OCI-LY1 (cell line): ENCODE measurements around the gene THSD7A.

Experiments
- H2AFZ ChIP-seq: fragments of 200-600 bp; sonication (generic), shearing (Covaris generic); 2 replicates; pipeline ENCODE4 v1.6.0; 2014; ENCODE audit warnings: antibody characterized with exemption, mild to moderate bottlenecking, low read length
- H3F3A ChIP-seq: fragments of 200-600 bp; sonication (generic), shearing (Covaris generic); 2 replicates; pipeline ENCODE4 v1.6.0; 2014; ENCODE audit warnings: mild to moderate bottlenecking, antibody characterized with exemption, low read length, moderate library complexity; ENCODE audit not compliant: insufficient read depth
- H3K27ac ChIP-seq: fragments of 200-600 bp; sonication (generic); 2 replicates; pipeline ENCODE4 v1.5.1; 2014; ENCODE audit warnings: low read length, mixed run types, mild to moderate bottlenecking, low read depth; ENCODE audit not compliant: poor library complexity, severe bottlenecking
- H3K27me3 ChIP-seq: fragments of 200-600 bp; sonication (generic); 2 replicates; pipeline ENCODE4 v1.6.0; 2014; ENCODE audit warnings: antibody characterized with exemption, mild to moderate bottlenecking, low read length, moderate library complexity; ENCODE audit not compliant: insufficient read depth
- H3K36me3 ChIP-seq: fragments of 200-600 bp; sonication (generic); 2 replicates; pipeline ENCODE4 v1.6.1; 2014; ENCODE audit warnings: mild to moderate bottlenecking, antibody characterized with exemption, low read length, moderate library complexity, mixed read lengths; ENCODE audit not compliant: insufficient read depth
- H3K4me1 ChIP-seq: fragments of 200-600 bp; sonication (generic); 2 replicates; pipeline ENCODE4 v1.5.1; 2014; ENCODE audit warnings: mild to moderate bottlenecking, low read length, moderate library complexity; ENCODE audit not compliant: insufficient read depth, severe bottlenecking
- H3K4me2 ChIP-seq: fragments of 200-600 bp; sonication (generic), shearing (Covaris generic); 2 replicates; pipeline ENCODE4 v1.6.1; 2014; ENCODE audit warnings: low read length
- H3K4me3 ChIP-seq: fragments of 200-600 bp; sonication (generic); 2 replicates; pipeline ENCODE4 v1.5.1; 2014; ENCODE audit warnings: low read length, low read depth, mild to moderate bottlenecking, mixed read lengths; ENCODE audit not compliant: poor library complexity, severe bottlenecking
- H3K79me2 ChIP-seq: fragments of 200-600 bp; shearing (Covaris generic); 2 replicates; pipeline ENCODE4 v1.6.1; 2016; ENCODE audit warnings: mixed run types, low read length, mixed read lengths; ENCODE audit not compliant: insufficient read depth
- H3K9ac ChIP-seq: fragments of 200-600 bp; sonication (generic), shearing (Covaris generic); 2 replicates; pipeline ENCODE4 v1.6.1; 2014; ENCODE audit warnings: mild to moderate bottlenecking, low read length, mixed read lengths
- H3K9me2 ChIP-seq: fragments of 200-600 bp; sonication (generic), shearing (Covaris generic); 2 replicates; pipeline ENCODE4 v1.6.1; 2014; ENCODE audit warnings: low read depth, mild to moderate bottlenecking, low read length, mixed read lengths
- H3K9me3 ChIP-seq: fragments of 200-600 bp; shearing (Covaris generic); 2 replicates; pipeline ENCODE4 v1.6.1; 2014; ENCODE audit warnings: low read length, mixed read lengths
- H4K20me1 ChIP-seq: fragments of 200-600 bp; sonication (generic), shearing (Covaris generic); 2 replicates; pipeline ENCODE4 v1.6.0; 2016; ENCODE audit warnings: mild to moderate bottlenecking, low read length; ENCODE audit not compliant: insufficient read depth
- CTCF ChIP-seq: fragments of 200-600 bp; sonication (generic), shearing (Covaris generic); IDR thresholded peaks from 2 replicates; pipeline ENCODE4 v1.5.1; 2017; ENCODE audit warnings: mild to moderate bottlenecking, antibody characterized with exemption, low read length, moderate library complexity, mixed read lengths
- EZH2 ChIP-seq: fragments of 200-600 bp; sonication (generic), shearing (Covaris generic); IDR thresholded peaks from 2 replicates; pipeline ENCODE4 v1.8.0; 2017; ENCODE audit warnings: borderline replicate concordance, mixed run types, mild to moderate bottlenecking, antibody characterized with exemption, low read length, moderate library complexity, mixed read lengths

THSD7A gene

GRCh38 chr7:11613292-11613930 is 218.6 kb downstream of the THSD7A start:
- no peak overlapping the region for H3K4me2 ChIP-seq
- H2AFZ ChIP-seq, result no peak overlapping the region
- no peaks in the 10 kb centered on the region for H3K27me3 ChIP-seq
- H3K79me2 ChIP-seq, result no peaks in the 10 kb centered on the region
- no peaks in the 10 kb centered on the region for H3K36me3 ChIP-seq
- H3K4me1 ChIP-seq, result peaks cover 24% of the 10 kb centered on the region
- H3K27ac ChIP-seq, result peak overlapping the region; percentile 74
- no peaks in the 10 kb centered on the region for H3K9me3 ChIP-seq
- no peaks in the 10 kb centered on the region for H3K9me2 ChIP-seq
- H3F3A ChIP-seq, result no peaks in the 10 kb centered on the region
- no peak overlapping the region for H3K4me3 ChIP-seq
- H3K9ac ChIP-seq, result no peak overlapping the region
- TF ChIP-seq EZH2 (no peak), CTCF (peak; percentile 26; the same call in 1 of the 2 replicates)
- H4K20me1 ChIP-seq, result no peaks in the 10 kb centered on the region

DNA sequence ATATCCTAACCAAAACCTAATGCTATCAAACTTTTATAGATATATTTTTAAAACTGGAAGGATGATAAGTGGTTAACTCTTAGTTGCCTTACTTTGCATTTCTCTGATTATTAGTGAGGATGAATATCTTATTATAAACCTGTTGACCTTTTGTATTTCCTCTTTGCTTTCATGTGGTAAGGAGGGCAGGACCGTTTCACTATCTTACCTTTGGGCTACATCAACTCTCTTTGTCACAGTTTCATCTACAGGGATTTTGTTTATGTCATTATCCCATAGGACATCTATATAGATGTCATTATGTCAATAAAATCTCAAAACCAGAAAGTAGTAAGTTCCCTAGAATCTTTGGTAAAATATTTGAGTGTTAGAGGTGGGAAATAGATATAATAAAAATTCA is 219.3 kb downstream of the THSD7A start:
- Histone ChIP-seq H3K9me2 (no peaks in the 10 kb centered on the region), H3K9ac (no peak overlapping the region), H2AFZ (peak overlapping the region; percentile 65; the same call in 1 of the 2 replicates), H3K4me1 (peaks cover 24% of the 10 kb centered on the region), H3K79me2 (no peaks in the 10 kb centered on the region), H4K20me1 (no peaks in the 10 kb centered on the region), H3K9me3 (no peaks in the 10 kb centered on the region), H3K36me3 (no peaks in the 10 kb centered on the region), H3F3A (no peaks in the 10 kb centered on the region), H3K27ac (peak overlapping the region; percentile 74), H3K4me2 (no peak overlapping the region), H3K27me3 (no peaks in the 10 kb centered on the region), H3K4me3 (no peak overlapping the region)
- no peak for TF ChIP-seq CTCF
- no peak for TF ChIP-seq EZH2

DNA sequence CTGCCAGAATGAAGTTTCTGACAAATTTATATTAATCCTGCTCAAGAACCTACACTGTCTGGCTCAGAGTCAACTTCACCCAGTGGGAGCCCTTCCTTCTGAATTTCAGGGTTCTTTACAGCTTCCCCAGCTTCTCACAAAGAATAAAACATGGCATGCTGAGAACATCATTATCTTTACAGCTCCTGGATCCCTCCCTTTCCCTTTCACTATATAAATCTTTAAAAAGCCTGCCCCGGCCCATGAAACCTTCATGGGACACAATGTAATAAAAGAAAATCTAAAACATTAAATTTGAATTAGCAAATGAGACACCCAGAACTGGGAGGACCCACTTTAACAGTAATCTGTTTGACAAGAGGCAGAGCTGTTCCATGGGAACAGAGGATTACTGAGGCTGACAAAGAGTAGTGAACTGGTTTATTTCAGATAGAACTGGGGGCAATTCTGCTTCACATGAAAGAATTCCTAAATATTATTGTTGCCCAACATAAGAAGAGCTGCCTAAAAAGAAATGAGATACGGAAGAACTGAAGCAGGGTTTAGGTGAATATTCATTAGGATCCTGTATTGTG is 222.8 kb downstream of the THSD7A start:
- Histone ChIP-seq H2AFZ (no peak overlapping the region), H3K9me3 (no peaks in the 10 kb centered on the region), H3K4me1 (peaks cover 24% of the 10 kb centered on the region), H3F3A (no peaks in the 10 kb centered on the region), H3K9me2 (no peaks in the 10 kb centered on the region), H3K27ac (no peak overlapping the region), H4K20me1 (no peaks in the 10 kb centered on the region), H3K27me3 (no peaks in the 10 kb centered on the region), H3K79me2 (no peaks in the 10 kb centered on the region), H3K36me3 (no peaks in the 10 kb centered on the region), H3K4me3 (no peak overlapping the region), H3K4me2 (no peak overlapping the region), H3K9ac (no peak overlapping the region)
- no peak for TF ChIP-seq EZH2
- TF ChIP-seq CTCF, result no peak
